ENCODE results near the gene AUTS2.

GRCh38 chr7:70036695-70037094 is 438.4 kb downstream of the AUTS2 start:
- TF ChIP-seq POLR2AphosphoS5 (IDR thresholded peaks at IDR 0.05; ENCODE audit: low read depth, low read length) = no peak
- no peak for TF ChIP-seq POLR2A (IDR thresholded peaks at IDR 0.05; ENCODE audit: low read depth, low read length)
